Stimulated activated naive CD8-positive, alpha-beta T cell treated with anti-CD3 and anti-CD28 coated beads, Interleukin-15, amount 100 ng/mL, for 72 hours (primary cell): ENCODE results near the gene ZIC5.
A peak's percentile ranks its signal among the peaks of the same experiment; 100 is the strongest.

Source experiments
- ATAC-seq: fragments of 150-1000 bp; cut with Tn5 transposase; 2 replicates; pipeline ENCODE4 v1.10.0; 2021; ENCODE audit warnings: mild to moderate bottlenecking, moderate library complexity
- DNase-seq, 2 donors: peaks; one replicate each; pipeline ENCODE4 v3.0.0; 2021 to 2022
- H3K27ac Mint-ChIP-seq, 2 donors: one replicate each; pipeline ENCODE4 v1.8.0; 2022; ENCODE audit warnings: mild to moderate bottlenecking in 2 of 2, mixed read lengths in 2 of 2, moderate library complexity in 2 of 2
- H3K27me3 Mint-ChIP-seq: one replicate; pipeline ENCODE4 v1.8.0; 2022; ENCODE audit warnings: mixed read lengths
- H3K4me1 Mint-ChIP-seq: one replicate; pipeline ENCODE4 v1.8.0; 2022; ENCODE audit warnings: mild to moderate bottlenecking, mixed read lengths
- H3K4me3 Mint-ChIP-seq, 2 donors: one replicate each; pipeline ENCODE4 v1.8.0; 2022; ENCODE audit warnings: mild to moderate bottlenecking in 2 of 2, mixed read lengths in 2 of 2, moderate library complexity in 1 of 2
- H3K9me3 Mint-ChIP-seq, 2 donors: one replicate each; pipeline ENCODE4 v1.8.0; 2022; ENCODE audit warnings: mixed read lengths in 2 of 2

The ZIC5 gene

DNA sequence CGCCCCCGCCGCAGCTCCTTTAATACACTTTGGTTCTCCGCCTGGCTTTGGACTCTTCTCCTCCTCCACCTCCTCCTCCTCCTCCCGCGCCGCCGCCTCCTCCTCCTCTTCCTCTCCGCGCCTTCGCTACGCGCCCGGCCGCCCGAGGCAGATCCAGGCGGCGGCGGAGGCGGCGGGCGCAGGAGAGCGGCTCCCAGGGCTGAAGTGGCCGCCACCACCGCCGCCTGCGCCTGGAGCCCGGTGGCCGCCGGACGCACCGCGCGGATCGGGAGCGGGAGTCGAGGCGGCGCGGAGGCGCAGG lies 10.1 kb upstream of the ZIC5 start, which contains the start of gene ZIC2:
TSS of gene ZIC2 (plus strand) at position 50 of the 301 bp plus-strand sequence. CDS start 281 bp downstream, outside the sequence.
- H3K27ac Mint-ChIP-seq, result no peak within 1 kb of the TSS
- DNase-seq (no peak), ATAC-seq (peak; percentile 6)
- H3K4me1 Mint-ChIP-seq, result peaks cover 54% of the 10 kb centered on the region
- H3K9me3 Mint-ChIP-seq, result no peaks in the 10 kb centered on the region
- peak within 1 kb of the TSS; percentile 60 to 62 for H3K4me3 Mint-ChIP-seq
- H3K27me3 Mint-ChIP-seq, result peaks cover 77% of the 10 kb centered on the region

DNA sequence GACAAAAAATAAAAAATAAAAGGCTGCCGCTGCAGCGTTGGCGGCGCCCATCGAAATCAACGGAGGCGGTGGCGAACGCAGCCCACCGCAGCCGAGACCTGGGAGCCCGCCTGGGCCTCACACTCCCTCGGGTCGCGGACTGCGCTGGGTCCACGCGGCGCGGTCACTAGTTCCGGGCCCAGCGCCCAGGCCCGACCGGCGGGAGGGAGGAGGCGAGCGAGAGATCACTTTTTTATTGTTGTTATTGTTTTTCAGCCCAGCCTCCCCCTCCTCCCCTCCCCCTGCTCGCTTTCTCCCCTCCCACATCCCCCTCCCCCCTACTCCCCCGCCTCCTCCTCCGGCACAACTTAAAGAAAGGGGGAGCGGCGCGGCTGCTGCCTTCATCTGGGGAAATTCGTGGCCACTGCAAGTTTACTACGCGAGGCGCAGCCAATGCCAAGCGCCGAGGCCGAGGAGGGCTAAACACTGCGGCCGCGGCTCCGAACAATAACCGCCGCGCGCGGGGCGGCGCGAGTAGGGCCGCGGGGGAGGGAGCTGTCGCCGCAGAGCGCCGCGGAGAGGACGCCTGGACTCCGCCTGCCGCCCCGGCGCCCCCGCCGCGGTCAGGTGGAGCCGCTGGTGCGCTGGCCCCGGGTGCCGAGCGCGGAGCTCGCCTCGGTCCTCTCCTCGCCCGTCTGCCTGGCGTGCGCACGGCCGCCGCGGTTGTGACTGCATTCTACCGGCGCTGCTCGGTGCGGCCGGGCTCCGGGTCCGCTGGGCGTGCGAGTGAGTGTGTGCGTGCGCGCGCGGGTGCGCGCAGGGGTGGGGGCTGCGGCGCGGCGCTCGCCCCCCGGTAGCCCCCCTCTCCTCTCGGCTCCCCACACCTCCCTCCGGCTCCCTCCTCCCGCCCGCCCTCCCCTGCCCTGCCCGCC lies 9.5 kb upstream of the ZIC5 start:
- Mint-ChIP-seq H3K9me3 (no peaks in the 10 kb centered on the region), H3K4me3 (peak overlapping the region; percentile 60 to 62), H3K4me1 (peaks cover 48% of the 10 kb centered on the region), H3K27me3 (peaks cover 77% of the 10 kb centered on the region), H3K27ac (no peak overlapping the region)
- ATAC-seq (peak; percentile 38), DNase-seq (no peak)

DNA sequence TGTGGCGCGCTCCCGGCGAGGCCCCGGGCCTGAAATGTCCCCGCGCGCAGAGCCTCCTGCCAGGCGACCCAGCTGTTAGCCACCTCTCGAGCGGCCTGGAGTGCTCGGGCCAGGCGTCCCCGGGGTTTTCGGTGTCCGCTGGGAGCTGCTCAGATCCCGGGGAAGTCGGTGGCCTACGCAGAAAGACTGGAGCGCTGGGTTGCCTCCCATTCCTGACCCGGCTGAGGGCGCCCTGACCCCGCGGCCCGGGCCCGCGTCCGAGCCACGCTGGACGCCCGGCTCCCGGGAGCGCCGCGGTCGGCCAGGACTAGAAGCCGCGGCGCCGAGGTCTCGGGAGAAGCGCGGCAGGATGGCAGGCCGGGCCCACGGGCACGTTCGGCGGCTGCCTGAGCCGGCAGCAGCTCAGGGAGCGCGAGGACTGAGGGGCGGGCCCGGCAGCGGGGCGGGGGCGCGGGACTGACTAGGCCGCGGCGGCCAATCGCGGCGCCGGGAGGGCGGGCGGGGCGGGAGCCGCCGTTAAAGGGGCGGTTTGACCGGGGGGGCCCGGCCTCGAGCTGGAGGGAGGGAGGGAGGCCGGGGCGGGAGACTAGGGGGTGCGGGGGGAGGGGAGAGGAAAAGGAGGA lies 8.7 kb upstream of the ZIC5 start:
- Mint-ChIP-seq H3K4me3 (peak overlapping the region; percentile 60 to 62), H3K27ac (no peak overlapping the region), H3K9me3 (no peaks in the 10 kb centered on the region), H3K27me3 (peaks cover 78% of the 10 kb centered on the region), H3K4me1 (peaks cover 44% of the 10 kb centered on the region)
- peak; percentile 74 for ATAC-seq
- DNase-seq, result peak in 1 of 2 donors; percentile 60

DNA sequence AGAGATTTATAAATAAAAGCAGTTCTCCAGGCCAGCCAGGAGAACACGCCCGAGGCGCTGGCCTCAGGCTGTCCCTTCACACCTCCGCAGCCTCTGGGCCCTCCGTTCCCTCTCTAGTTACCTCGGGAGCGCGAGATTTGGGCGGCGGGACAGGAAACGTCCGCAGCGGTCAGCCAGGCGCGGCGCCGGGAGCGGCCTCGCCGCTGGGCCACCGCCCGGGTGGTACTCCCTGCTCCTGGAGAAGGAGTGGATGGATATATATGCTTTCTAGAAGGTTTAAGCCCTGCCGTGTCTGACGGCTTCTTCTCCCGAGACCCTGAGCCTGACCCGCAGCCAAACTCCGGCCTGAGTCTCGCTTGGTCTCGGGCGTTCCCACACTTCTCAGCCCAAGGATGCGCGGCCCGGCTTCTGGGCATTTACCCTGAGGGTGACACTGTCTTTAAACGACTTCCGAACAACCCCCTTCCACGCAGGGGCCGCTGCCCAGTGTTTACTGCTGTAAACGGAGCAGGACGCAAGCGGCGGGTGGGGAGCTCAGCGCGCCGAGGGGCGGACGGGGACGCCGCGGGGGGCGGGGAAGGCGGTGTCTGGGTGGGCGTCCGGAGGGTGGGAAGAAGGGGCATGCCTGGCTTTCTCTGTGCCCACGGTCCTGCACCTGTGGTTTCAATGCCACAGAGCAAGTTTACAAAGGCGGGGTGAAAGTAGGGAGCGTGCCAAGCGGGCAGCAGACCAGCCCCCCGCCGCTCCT lies 8.1 kb upstream of the ZIC5 start:
- ATAC-seq, result no peak
- peaks cover 79% of the 10 kb centered on the region for H3K27me3 Mint-ChIP-seq
- H3K27ac Mint-ChIP-seq, result no peak overlapping the region
- H3K4me3 Mint-ChIP-seq, result peak overlapping the region; percentile 42 to 46
- H3K9me3 Mint-ChIP-seq, result no peaks in the 10 kb centered on the region
- no peak for DNase-seq
- H3K4me1 Mint-ChIP-seq, result peaks cover 42% of the 10 kb centered on the region

DNA sequence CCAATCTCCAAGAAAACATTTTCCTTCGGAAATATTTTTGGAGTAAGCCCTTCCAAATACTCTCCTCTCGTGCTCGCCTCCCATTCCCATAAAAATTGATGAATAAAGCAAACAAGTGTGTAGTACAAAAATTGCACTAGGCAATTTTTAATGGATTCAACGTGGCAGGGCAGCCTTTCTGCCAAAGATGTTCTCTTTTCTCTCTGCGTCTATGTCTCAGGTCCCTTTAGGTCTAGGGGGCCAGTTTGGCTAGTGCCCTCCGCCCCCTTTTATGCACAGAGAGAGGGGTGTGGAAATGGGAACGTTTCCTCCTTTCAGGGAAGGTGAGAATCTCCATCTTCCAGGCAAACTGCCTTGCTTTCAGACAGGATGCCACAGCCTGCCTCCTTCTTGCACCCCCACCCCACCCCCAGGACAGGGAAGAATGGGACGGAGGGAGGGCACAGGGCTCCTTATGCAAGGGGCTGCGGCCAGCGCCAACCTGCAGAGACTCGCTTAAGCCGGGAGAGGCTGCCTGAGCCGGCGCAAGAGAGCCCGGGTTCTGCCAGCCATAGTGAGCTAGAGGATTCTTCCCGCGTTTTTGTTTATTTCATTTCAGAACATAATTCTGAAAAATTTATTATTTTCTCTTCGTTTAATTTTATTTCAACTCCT lies 7.4 kb upstream of the ZIC5 start:
- Mint-ChIP-seq H3K4me1 (peaks cover 35% of the 10 kb centered on the region), H3K4me3 (peak overlapping the region; percentile 56 to 73), H3K9me3 (no peaks in the 10 kb centered on the region), H3K27me3 (peaks cover 79% of the 10 kb centered on the region), H3K27ac (peak overlapping the region in 1 of 2 donors; percentile 12)
- DNase-seq, result no peak
- no peak for ATAC-seq

DNA sequence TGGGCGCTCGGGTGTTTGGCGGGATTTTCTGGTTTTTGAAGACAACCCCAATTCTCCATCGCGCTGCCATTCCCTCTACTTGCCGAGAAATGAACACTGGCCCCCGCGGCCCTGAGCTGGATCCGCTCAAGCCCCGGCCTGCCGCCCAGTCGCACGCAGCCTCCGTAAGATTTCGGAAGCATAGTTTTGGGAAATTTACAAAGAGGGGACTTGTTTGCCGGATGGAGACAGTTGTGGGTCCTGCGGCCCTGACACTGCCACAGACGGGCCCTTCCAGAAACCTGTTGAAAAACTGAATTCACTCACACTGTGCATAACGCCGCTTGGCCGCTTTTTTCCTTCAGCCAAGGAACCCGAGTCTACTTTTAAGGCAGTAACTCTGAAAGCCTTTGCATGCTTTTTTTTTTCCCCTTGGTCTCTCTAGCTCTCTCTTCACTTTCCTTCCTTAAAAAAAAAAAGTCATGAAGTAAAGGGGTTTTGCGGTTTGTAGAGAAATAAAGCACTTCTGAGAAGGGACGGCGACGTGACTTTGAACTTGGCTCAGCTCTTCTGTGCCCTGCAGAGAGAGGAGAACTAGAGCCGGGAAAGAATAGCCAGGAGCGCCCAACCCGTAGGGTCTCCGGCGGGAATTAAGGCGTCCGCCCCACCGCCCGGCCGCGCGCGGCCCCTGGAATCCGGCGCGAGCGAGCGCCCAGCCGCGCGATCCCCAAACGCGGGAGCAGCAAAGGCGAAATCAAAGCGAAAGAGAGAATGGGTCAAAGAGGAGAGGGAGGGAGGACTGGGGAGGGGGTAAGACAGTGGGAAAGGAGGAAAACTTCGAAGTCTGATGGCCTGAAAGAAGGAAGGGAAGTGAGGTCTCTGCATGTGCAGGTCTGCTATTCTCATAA lies 6.6 kb upstream of the ZIC5 start:
- H3K4me3 Mint-ChIP-seq, result peak overlapping the region; percentile 56 to 73
- no peak overlapping the region for H3K27ac Mint-ChIP-seq

DNA sequence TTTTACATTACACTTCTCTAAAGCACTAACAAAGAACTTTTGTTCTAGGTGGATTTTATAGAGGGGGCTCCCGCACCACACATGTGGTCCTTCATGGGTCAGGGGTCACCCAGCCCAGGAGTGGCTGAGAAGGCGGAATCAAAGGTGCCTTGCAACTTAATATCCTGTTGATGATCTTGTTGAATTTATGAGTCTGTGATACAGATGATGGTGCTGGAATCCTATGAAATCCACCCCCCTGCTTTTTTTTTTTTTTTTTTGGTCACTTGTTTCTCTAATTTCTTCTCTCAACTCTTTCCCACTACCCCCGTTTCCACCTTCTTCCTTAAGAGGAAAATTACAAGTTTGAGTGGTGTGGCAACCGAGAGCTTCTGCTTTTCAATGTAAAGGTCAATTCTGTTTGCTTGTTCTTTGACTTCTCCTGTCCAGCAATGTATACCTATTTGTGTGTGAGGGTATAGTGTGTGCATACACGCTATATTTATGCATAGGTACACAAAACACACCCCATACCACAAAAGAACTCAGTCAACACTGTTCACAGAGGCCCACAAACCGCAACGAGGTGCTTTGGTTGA lies 5.9 kb upstream of the ZIC5 start:
- ATAC-seq (no peak), DNase-seq (no peak)
- Mint-ChIP-seq H3K9me3 (no peaks in the 10 kb centered on the region), H3K4me3 (no peak overlapping the region), H3K4me1 (peaks cover 22% of the 10 kb centered on the region), H3K27ac (no peak overlapping the region), H3K27me3 (peaks cover 79% of the 10 kb centered on the region)

More for the DNA sequence above, 6.6 kb upstream of the ZIC5 start:
- H3K27me3 Mint-ChIP-seq, result peaks cover 79% of the 10 kb centered on the region
- ATAC-seq (no peak), DNase-seq (no peak)
- peaks cover 27% of the 10 kb centered on the region for H3K4me1 Mint-ChIP-seq
- H3K9me3 Mint-ChIP-seq, result no peaks in the 10 kb centered on the region

DNA sequence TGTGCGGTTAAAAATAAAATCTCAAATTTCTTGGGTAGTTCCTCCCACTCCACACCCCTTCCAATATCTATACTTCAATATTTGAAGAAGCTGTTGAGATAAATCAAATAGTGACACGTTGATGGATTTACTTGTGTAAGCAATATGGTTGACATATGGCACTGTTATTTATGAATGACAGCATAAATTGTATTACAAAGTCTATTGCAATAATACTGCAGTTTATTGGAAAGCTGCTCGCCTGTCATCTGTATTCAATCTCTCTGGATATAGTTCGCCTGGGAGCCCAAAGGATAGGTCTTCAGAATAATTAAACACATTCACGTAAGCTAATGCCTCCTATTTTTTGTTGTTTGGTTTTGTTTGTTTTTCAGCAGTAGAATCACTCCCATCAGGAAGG lies 5.0 kb upstream of the ZIC5 start:
- no peak overlapping the region for H3K4me3 Mint-ChIP-seq
- H3K27ac Mint-ChIP-seq, result no peak overlapping the region
- peaks cover 31% of the 10 kb centered on the region for H3K4me1 Mint-ChIP-seq
- ATAC-seq (no peak), DNase-seq (no peak)
- peaks cover 85% of the 10 kb centered on the region for H3K27me3 Mint-ChIP-seq
- H3K9me3 Mint-ChIP-seq, result no peaks in the 10 kb centered on the region

DNA sequence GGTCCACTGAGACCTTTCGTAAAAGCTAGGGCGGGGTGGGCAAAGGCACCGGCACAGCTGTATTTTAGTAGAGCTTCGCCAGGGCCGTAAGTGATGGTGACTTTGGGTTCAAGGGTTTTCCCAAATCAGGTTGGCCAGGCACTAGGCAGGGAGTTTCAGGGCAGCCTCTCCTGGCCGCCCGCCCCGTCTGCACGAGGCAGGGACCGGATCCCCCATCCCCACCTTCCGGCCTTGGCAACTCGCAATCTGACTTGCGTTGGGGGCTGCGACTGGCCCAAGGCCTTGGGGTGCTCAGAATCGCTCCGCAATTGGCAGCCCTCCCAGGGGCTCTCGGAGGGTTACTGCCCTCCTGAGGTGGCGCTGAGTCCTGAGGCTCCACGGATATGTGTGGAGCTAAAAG lies 4.1 kb upstream of the ZIC5 start:
- peaks cover 86% of the 10 kb centered on the region for H3K27me3 Mint-ChIP-seq
- H3K27ac Mint-ChIP-seq, result no peak overlapping the region
- H3K4me3 Mint-ChIP-seq, result no peak overlapping the region
- no peak for ATAC-seq
- peaks cover 33% of the 10 kb centered on the region for H3K4me1 Mint-ChIP-seq
- H3K9me3 Mint-ChIP-seq, result no peaks in the 10 kb centered on the region
- no peak for DNase-seq

DNA sequence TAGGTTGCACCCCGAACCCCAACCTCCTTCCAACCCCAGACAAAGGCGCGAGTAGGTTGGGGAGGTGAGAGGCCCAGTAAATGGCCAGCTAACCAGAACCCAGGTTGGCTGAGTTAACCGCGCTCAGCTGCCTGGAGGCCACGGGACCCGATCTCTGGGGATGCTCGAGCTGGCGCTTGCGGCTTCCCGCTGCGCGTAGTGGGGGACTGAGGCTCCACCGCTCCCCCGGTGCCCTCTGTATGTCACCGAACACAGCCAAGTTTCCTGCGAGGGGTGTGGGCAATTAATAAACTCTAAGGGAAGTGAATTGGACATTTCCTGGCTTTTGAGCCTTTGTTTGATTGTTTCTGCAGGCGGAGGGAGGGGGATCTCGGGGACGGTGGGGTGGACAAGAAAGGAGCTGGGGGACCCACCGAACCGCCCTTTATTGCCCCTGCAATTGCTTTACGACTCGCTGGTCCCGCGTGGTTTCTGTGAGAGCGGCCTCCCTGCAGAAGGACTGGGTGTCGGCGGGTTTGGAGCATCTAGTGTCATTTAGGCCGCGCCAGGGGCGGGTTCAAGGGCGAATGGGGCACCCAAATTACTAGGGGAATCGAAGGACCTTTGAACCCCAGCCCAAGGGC lies 3.5 kb upstream of the ZIC5 start:
- Mint-ChIP-seq H3K4me1 (peaks cover 34% of the 10 kb centered on the region), H3K4me3 (no peak overlapping the region), H3K27me3 (peaks cover 90% of the 10 kb centered on the region), H3K27ac (no peak overlapping the region), H3K9me3 (no peaks in the 10 kb centered on the region)
- no peak for DNase-seq
- ATAC-seq, result no peak

DNA sequence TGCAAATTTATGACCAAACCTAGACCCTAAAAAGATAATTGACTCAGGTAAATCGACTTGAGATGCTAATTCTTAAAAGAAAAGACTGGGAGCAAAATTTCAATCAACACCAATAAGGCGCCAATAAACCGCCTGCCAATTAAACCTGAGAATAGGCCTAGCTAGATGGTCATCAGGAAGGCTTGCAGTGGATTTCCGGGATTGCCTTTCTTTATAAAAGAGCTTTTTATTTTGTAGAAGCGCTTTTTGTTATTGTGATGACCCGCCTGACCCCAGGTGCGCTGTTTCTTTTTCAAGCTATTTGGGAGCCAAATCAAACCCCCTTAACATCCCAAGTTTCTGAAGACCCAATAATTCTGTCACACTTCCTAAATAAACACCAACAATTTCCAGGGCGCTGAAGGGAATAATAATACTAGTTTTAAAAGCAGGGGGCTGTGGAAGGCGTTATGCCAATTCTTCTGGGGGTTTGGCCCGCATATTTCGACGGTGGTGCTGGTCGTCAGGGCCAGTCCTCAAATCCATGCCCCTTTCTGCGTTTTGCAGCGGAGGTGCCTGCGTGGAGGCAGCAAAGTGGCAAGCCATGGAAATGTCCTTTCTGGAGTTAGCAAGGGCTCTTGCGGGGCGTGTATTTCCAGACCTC lies 2.9 kb upstream of the ZIC5 start:
- peaks cover 35% of the 10 kb centered on the region for H3K4me1 Mint-ChIP-seq
- H3K9me3 Mint-ChIP-seq, result no peaks in the 10 kb centered on the region
- H3K4me3 Mint-ChIP-seq, result no peak overlapping the region
- DNase-seq (no peak), ATAC-seq (no peak)
- peaks cover 90% of the 10 kb centered on the region for H3K27me3 Mint-ChIP-seq
- H3K27ac Mint-ChIP-seq, result no peak overlapping the region

DNA sequence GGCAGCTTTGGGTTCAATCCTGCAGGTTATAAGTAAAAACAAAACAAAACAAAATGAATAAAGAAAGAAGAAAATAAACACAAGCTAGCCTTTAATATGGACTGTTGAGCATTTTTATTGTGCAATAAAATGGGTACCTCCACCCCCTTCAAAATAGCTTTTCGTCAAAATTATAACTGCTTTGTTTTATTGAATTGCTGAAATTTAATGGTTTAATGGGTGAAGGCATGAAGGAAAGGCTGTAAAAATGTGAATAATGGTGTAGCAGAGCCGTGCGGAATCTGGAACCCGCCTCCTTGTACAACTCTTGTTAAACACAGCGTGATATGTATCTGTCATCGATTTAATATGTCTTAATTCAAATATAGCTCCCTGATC lies 2.2 kb upstream of the ZIC5 start:
- Mint-ChIP-seq H3K4me3 (no peak overlapping the region), H3K9me3 (no peaks in the 10 kb centered on the region), H3K27ac (no peak overlapping the region)

DNA sequence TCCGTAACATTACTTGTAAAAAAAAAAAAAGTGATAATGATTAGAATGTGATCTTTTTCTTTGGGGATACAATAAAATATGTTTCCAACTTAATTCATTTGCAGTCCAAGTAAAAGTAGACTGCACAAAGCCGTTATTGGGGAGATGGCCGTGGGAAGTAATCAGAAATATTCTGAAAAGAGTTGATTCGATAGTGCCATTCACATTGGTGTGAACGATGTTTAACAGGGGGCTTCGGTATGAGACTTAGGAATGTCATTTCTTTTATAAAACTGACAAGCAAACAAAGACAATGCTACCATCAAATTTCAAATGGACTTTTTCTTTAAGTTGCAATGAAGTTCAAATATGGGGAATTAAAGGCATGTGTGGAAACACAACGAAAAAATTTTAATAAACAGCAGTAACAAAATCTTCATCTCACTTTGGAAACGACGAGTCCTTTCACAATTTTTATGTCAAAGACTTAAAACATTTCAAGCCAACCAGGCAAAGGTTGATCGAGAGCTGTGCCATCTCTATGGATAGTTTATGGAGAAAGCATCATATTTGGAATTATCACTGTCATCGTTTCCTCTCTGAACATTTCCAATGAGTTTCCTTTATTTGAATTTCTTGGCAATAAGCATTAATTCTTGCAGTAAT lies 1.7 kb upstream of the ZIC5 start:
- H3K9me3 Mint-ChIP-seq, result no peaks in the 10 kb centered on the region
- H3K27ac Mint-ChIP-seq, result peak overlapping the region in 1 of 2 donors; percentile 48
- peaks cover 33% of the 10 kb centered on the region for H3K4me1 Mint-ChIP-seq
- ATAC-seq (no peak), DNase-seq (no peak)
- peaks cover 89% of the 10 kb centered on the region for H3K27me3 Mint-ChIP-seq
- H3K4me3 Mint-ChIP-seq, result no peak overlapping the region

More for the DNA sequence above, 2.2 kb upstream of the ZIC5 start:
- Mint-ChIP-seq H3K4me1 (peaks cover 37% of the 10 kb centered on the region), H3K27me3 (peaks cover 90% of the 10 kb centered on the region)
- DNase-seq (no peak), ATAC-seq (no peak)
